NCI-H2171 treated with DMSO at 0.1 percent for 48 hours (cell line): ENCODE results near the gene OGG1.
"Not testable (repeated sequence)": the region's sequence is repeated elsewhere in the genome, so short reads cannot be mapped to it uniquely, and the experiment has no call there.

Experiments used
- DNase-seq: peaks from one replicate; lab custom pipeline; 2025; lab: John Stamatoyannopoulos, UW

Gene OGG1

DNA sequence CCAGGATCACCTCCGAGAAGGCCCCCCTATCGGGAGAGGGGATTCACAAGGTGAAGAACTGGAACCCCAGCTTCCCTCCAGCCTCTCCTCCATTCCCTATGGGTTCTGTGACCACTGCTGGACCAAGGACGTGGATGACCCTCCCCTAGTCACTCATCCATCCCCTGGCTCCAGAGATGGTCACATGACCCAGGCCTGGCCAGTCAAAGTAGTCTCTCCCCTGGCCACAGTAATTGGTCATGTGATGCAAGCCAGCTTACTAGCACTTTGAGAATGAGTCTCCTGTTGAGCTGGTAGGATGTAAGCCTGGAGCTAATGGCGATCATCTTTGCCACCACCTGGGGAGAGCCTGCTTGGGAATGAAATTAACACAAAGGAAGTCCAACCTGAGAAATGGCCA, 16.1 kb downstream of the OGG1 start:
- DNase-seq = no peak

DNA sequence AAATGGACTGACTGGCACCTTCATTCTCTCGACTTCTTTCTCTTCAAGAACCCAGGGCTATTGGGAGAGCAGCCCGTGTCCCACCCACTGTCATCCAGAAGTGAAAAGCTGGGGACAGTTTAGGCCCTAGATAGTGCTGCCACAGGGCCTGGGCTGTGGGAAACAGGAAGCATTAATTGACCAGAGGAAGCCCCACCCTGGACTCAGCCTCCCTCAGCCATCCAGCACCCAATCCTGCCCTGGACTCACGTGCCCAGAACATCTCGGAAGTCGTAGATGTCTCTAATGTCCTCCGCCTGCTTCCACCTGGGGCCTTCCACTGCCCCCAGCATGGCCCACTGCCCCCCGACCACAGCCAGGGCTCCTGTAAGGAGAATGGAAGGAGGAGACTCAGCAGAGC, 17.7 kb downstream of the OGG1 start:
- DNase-seq = no peak

DNA sequence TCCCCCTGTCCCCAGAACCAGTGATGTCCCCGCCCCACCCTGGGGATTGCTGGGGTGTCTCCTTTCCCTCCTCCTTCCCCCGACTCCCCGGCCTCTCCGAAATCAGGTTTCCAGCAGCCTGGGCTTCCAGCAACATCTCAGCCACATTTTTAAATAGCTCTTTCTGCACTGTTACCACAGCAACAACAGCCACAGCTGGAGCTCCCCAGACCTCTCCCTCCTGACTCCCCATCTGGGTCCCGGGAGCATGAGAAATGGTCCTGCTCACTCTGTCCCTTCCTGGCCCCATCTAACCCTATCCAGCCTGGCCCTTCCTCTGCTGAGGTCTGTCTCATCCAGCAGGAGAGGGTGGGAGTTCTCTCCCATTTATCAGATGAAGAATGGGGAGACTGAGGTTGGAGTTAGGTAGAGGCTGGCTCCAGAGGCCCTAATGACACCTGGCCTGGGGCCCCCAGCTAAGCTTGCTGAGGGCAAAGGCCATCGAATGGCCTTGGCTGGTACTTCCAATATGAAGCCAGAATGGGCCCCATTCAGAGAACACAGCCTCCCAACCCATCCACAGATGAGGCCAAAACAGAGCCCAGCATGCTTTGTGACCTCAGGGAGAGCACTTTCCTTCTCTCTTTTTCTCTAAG, 18.5 kb downstream of the OGG1 start:
- no peak for DNase-seq

DNA sequence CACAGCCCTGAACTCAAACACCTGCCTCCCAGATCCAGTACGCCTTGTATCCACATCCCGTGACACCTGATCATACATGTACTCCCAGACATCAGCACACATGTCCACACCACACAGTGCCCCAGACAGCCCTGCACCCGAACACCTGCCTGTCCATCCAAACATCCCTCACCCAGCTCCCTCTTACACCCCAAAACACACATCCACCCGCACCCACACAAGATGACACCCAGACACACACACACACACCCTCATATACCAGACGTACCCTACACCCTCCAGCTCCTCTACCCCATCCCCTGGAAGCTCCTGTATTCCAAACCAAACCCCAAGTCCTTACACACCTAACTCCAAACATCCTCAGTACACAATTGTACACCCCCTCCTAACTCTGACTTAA, 19.3 kb downstream of the OGG1 start:
- no peak for DNase-seq

DNA sequence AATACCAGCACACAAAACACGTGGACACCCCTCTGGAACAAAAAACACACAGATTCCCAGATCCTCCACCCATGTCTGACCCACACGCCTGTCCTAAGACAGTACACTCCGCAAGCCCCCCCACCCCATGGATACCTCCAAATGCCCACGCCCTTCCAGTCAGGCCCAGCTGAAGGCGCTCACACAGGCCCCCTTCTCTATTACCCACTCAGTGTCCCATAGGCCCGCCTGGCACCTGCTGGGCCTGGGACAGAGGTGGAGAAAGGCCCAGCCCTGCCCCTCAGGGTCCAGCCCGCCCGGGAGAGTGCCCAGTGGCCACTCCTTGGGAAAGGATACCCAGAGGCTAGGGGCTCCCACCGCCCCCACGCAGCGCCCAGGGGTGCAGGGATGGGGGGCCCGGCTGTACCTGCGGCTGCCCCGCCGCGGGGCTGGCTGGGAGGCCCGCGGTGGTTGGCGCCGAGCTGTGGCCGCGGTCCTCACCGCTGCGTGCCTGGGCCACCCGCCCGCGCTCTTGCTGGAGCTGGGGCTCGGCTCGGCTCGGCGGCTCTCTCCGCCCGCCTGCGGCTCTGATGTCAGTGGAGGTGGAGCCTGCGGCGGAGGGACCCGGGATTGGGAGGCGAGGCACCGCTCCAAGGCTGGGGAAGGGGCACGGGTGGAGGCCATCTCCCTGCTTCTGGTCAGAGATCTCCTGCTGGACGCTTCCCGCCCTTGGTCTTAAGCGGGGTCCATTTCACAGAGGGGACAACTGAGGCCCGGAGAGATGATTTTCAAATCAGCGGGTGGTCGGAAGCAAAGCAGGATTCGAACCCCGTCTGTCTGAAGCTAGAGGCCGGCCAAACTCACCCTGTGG, 19.9 kb downstream of the OGG1 start, which contains the start of gene CAMK1:
Gene CAMK1, minus strand, starts transcription at position 522 of the 850 bp plus-strand sequence. CDS start 2,198 bp downstream, outside the sequence.
- DNase-seq = peak; percentile 40

DNA sequence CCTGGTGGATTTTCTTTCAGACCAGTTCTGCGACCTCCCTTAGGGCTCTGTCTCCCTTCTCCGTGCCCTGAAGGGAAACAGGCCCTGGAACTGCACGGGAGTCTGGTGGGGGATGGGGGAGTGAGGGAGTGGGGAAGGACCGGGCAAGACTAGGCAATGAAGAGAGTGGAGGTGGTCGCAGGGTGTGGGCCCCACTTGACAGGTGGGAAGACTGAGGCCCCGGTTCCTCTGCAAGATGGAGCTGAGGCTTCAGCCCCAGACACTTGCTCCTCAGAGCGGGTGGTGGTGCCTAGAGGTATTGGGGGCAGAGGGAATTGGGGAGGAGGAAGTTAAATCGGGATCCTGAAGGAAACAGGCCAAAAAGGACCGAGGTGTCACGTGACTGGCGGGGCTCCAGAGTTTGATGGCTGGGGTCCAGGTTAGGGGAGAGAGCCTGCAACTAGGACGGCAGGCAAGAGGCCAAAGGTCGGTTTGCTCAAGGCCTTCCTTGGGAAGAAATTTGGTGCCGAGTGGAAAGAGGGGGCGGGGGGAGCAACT, 20.6 kb downstream of the OGG1 start:
- no peak for DNase-seq

DNA sequence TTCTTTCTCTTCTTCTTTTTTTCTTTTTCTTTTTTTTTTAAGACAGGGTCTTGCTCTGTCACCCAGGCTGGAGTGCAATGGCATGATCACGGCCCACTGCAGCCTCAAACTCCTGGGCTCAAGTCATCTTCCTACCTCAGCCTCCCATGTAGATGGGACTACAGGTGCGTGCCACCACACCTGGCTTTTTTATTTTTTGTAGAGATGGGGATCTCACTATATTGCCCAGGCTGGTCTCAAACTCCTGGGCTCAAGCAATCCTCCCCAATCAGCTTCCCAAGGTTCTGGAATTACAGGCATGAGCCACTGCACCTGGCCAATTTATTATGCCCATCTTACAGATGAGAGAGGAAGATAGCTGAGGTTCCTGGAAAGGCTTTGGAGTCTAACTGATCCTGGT, 21.3 kb downstream of the OGG1 start:
- not testable (repeated sequence) for DNase-seq

DNA sequence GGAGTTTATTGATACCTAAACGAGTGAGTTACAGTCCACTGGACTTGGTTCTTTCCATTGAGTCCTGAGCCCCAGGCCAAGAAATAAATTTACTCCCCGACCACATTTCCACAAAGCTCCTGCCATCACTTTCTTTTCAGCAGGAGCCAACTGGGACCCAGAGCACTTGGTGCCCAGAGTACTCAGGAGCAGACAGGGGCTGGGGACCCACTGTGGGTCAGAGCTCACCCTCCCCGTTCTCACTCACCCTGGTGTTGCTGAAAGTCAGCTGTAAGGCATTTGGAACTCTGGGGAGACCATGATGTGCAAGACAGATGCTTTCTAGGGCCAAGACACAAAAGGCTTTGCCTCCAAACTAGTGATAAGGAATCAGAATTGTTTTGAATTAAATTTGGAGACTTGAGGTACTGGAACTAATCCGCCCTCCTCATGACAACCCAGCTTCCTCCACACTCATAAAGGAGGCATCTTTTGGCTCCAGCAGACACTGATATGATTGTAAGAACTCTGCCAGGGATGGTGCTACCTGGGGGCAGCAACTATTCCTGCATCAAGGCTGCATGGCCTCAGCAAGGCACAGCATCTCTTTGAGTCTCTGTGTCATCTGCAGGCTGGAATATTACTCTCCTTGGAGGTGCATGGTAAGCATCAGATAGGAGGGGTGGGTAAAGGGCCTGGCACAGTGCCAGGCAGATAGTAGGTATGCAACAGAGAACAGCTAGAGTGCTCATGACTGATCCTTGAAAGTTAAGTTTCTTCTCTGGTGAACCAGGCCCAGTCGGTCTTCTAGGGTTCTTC, 27.3 kb downstream of the OGG1 start:
- no peak for DNase-seq

DNA sequence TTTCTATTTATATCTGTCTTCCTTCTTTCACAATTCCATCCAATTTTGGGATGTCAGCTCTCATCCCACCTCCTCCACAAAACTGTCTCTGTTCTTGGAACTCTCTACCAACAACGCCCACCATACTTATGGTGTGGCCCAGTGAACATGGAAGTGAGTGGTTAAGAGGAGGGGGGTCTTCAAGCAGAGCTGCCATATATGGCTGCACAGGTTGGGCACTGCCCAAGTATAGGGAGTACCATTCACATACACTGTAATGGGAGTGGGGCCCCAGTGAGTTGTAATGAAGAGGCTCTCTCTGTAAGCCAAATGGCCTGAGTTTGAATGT, 27.9 kb downstream of the OGG1 start:
- DNase-seq = no peak

DNA sequence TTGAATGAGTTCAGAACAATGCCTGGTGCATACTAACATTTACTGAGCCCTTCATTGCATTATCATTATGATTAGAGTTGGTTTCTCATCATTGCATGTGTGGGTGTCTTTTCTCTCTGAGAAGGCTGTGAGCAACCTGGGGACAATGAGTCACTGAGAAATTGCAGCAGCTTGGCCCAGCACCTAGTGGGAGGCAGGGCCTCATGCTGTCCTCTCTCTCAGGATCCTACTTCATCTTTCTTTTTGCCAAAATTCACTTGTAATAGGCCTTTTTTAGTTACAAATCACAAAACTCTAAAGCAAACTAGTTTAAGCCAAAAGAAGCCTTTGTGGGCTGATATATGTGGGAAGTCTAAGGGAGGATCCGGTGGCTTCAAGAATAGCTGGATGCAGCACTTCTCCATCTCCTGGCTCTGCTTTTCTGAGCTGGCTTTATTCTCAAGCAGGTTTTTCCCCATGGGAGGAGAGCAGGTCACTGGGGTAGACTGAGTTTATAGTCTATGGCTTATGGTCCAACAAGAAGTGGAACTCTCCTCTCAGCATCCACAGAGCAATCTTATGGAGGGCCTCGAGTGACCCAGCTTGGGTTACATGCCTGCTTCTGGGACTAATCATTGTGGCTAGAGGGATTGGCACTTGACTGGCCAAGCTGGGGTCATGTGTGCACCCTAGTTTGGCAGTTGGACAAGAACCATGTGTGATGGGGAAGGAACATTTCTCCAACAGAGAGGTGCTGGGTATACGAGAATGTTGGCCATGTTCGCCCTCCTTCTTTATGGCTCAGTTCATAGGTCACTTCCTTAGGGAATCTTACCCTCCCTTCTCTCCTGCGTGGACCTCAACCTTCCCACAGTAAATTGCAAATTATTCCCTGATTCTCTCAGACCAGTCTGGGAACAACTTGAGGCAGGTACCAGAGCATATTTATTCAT, 28.7 kb downstream of the OGG1 start:
- DNase-seq = no peak

DNA sequence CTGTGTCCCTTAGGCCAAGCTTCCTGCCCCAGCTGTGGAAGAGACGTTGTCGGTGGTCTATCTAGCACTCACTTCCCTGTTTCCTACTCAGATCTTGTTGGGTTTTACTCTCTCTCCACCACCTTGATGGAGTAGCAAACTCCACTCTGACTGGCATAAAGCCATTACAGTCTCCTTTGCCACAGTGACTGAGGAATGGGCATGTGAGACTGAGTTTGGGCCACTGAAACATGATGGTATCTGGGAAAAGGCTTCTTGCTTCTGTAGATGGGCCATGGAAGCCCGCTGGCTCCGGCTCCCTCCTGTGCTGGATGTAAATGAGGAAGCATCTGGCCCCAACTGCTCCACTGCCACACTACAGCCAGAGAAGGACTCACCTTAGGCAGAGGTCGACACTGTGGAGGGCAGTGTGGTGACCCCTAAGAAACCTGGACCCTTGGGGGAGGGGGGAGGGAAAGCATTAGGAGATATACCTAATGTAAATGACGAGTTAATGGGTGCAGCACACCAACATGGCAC, 29.4 kb downstream of the OGG1 start:
- no peak for DNase-seq

DNA sequence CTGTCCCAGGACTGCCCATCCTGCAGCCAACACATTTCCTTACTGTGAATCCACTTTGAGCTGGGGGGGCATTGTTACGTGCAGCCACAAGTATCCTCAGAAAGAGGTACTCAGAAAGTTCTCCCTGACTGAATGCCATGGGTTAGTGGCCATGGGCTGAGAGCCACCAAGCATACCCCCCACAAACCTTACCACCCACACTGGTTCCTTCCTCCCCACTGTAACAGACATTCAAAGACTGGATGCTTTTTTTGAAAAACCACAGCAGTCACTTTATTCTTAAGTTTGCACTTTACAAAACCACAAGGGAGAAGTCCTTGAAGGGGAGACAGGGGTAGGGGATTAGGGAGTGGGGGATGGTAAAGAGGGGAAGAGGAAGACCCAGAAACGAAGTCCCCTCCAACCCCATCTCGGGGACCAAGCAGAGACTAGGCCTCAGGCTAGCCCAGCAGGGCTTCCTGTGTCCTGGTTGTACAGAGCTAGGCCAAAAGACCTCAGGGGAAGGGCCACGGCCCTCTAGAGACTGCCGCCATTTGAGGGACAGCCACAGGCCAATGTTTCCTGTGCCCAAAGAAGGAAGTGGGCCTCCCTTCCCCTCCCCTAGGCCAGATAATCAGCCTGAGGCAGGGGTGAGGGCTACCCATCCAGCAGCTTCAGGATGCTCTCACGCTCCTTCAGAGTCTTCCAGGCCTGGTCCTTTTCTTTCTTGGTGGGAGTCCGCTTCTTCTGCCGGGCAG, 30.1 kb downstream of the OGG1 start:
- no peak for DNase-seq

DNA sequence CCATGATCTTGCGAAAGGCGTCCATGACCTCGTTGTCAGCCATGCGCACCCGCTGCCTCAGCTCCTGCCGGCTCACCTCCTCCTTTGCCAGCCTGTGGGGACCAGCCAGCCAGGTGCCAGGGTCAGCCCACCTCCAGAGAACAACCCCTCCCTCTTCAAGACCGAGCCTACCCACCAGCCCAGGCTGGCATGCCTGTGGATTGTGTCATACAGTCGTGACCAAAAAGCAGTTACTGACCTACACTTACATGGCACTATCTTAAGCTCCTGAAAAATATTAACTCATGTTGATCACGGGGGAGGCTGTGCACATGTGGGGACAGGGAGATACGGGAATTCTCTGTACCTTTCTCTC, 30.7 kb downstream of the OGG1 start:
- no peak for DNase-seq

DNA sequence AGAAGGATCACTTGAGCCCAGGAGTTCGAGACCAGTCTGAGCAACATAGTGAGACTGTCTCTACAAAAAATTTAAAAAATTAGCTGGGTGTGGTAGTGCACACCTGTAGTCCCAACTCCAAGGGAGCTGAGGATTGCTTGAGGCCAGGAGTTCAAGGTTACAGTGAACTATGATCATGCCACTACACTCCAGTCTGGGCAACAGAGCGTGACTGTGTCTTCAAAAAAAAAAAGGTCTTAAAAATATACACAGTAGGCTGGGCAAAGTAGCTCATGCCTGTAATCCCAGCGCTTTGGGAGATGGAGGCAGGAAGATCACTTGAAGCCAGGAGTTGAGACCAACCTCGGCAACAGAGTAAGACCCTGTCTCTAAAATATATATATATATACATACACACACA, 31.2 kb downstream of the OGG1 start:
- no peak for DNase-seq

DNA sequence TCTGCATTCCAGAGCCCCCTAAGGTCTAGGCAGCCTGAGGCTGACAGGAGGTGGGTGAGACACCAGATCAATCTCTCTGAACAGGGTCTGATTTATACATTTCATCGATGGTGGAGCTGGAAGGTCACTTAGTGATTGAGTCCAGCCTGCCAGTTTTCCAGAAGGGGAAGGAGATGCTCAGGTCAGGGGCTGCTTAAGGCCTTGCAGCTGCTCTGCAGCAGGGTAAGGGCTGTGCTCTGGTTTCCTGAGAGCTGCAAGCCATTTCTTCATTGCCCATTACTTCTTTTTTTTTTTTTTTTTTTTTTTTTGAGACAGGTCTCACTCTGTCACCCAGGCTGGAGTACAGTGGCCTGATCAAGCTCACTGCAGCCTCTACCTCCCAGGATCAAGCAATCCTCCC, 31.8 kb downstream of the OGG1 start:
- no peak for DNase-seq

DNA sequence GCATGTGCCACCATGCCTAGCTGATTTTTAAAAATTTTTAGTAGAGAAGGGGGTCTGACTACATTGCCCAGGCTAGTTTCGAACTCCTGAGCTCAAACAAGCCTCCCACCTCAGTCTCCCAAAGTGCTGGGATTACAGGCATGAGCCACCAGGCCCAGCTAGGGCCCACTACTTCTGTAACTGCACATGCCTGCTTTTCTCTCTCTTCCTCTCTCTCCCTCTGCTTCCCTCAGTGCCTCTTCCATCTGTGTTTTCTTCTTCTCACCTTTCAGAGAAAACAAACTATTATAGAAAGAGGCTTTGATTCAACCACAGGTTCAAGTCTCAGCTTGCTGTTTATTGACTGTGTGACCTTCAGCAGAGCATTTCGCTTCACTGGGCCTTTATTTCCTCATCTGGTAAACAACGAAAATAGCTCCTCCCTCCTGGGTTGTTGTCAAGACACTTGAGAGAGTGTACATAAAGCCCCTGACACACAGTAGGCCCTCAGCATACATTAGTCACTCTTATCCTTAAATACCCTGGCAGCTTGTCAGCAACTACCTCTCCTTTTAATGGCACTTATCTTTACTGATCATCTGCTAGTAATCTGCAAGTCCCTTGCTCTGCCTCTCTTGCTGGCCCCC, 32.3 kb downstream of the OGG1 start:
- peak; percentile 85 for DNase-seq

DNA sequence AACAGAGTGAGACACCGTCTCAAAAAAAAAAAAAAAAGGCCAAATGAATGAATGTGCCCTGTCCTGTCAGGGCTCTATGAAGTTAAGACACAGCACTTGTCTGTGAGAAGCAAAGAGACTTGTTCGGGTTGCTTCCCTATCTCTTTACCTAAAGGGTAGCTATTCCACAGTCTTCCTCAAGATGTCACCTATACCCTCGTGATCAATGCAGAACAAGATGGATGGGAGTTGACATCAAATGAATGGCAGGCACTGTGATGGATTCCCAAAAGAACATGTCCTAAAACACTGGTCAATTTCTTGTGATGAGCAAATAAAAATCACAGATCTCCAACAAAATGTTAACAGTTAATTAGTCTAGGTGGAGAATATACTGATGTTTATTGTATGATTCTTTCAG, 33.0 kb downstream of the OGG1 start:
- DNase-seq = peak; percentile 39

DNA sequence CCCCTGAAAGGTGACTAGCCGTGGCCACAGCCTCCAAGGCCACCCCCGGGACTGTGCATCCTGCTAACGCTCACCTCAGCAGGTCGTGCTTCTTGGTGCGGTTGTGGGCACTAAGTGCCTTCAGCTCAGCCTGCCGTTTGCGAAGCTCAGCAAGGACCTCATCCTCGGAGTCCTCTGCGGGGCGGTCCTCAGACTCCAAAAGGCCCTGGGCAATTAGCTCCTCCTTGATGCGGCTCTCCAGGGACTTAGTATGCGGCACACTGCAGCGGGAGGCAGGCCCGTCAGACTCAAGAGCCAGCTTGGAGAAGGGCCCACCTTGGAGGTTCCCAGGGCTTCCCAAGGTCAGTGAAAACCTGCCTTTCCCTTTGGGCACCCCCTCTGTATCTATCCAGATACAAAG, 34.2 kb downstream of the OGG1 start:
- DNase-seq = no peak

DNA sequence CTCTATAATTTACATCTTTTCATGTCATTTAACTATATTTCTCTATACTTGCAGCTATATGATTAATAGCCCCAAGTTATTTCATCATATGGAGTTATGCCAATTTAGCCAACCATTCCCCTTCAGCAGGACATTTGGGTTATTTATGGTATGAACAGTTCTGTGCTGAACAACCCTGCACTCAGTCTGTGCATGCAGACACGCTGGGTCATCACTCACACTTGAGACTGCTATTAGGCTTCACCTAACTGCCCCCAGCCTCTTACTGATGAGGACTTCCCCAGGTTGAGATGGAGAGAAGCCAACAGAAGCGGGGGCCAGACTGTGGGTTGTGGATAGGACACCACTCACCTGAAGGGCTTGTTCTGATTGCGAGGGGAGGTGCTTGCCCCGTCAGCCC, 35.2 kb downstream of the OGG1 start:
- DNase-seq = no peak

DNA sequence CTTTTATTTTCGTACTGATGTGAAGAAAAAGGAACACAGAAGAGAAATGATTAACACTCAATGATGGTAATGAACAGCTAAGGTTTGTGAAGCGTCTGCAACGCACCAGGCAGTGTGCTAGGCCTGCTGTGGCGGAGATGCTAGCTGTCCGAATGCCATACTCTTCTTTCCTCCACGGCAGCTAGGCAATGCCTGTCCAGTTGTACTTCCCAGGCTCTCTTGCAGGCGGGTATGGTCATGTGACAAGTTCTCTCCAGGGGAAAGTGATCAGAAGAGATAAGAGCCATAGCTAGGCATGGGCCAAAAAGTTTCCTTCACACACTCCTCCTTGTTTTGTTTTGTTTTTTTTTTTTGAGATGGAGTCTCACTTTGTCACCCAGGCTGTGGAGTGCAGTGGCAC, 35.9 kb downstream of the OGG1 start:
- no peak for DNase-seq
